Trophoblast cell (in vitro differentiated cells and primary cell): ENCODE data around the gene FCHSD2.
"Not testable (repeated sequence)": the region's sequence is repeated elsewhere in the genome, so short reads cannot be mapped to it uniquely, and the experiment has no call there.

ENCODE experiments used
- DNase-seq, 2 donors: peaks; one replicate each; pipeline ENCODE4 v3.0.0-alpha.2; 2016
- H2AFZ ChIP-seq: 2 replicates; pipeline ENCODE4 v1.6.1; 2013; ENCODE audit warnings: low read length, moderate library complexity, mild to moderate bottlenecking; ENCODE audit not compliant: insufficient read depth, poor library complexity
- H2AK5ac ChIP-seq: 2 replicates; pipeline ENCODE4 v1.6.1; 2013; ENCODE audit warnings: mild to moderate bottlenecking, low read length
- H2BK120ac ChIP-seq: 2 replicates; pipeline ENCODE4 v1.6.1; 2013; ENCODE audit warnings: low read length, mild to moderate bottlenecking, moderate library complexity; ENCODE audit not compliant: insufficient read depth, poor library complexity
- H2BK12ac ChIP-seq: 2 replicates; pipeline ENCODE4 v1.6.1; 2013; ENCODE audit warnings: mild to moderate bottlenecking, low read length, moderate library complexity
- H2BK5ac ChIP-seq: 2 replicates; pipeline ENCODE4 v1.6.1; 2013; ENCODE audit warnings: low read length, low read depth, moderate library complexity, mild to moderate bottlenecking; ENCODE audit not compliant: poor library complexity
- H3K14ac ChIP-seq: 2 replicates; pipeline ENCODE4 v1.6.1; 2013; ENCODE audit warnings: mild to moderate bottlenecking, low read length
- H3K18ac ChIP-seq: 2 replicates; pipeline ENCODE4 v1.6.1; 2013; ENCODE audit warnings: mild to moderate bottlenecking, low read length
- H3K23ac ChIP-seq: 2 replicates; pipeline ENCODE4 v1.6.1; 2013; ENCODE audit warnings: low read length
- H3K27ac ChIP-seq: 2 replicates; pipeline ENCODE4 v1.5.1; 2013; ENCODE audit warnings: low read depth, mild to moderate bottlenecking, inconsistent platforms, low read length, moderate library complexity
- H3K27me3 ChIP-seq: 2 replicates; pipeline ENCODE4 v1.6.1; 2013; ENCODE audit warnings: inconsistent platforms, mild to moderate bottlenecking, low read length, moderate library complexity; ENCODE audit not compliant: insufficient read depth
- H3K36me3 ChIP-seq, 2 experiments: 1 replicate in 1 of 2; 2 replicates in 1 of 2; pipeline ENCODE4 v1.6.1; 2013; ENCODE audit warnings: low read length in 2 of 2, mild to moderate bottlenecking in 2 of 2, moderate library complexity in 1 of 2; ENCODE audit not compliant: insufficient read depth in 2 of 2, control insufficient read depth in 1 of 2
- H3K4ac ChIP-seq: 2 replicates; pipeline ENCODE4 v1.6.1; 2013; ENCODE audit warnings: low read depth, mild to moderate bottlenecking, low read length, moderate library complexity
- H3K4me1 ChIP-seq, 2 experiments: 1 replicate in 1 of 2; 2 replicates in 1 of 2; pipeline ENCODE4 v1.6.1; 2013; ENCODE audit warnings: low read length in 2 of 2, mild to moderate bottlenecking in 2 of 2, moderate library complexity in 1 of 2; ENCODE audit not compliant: insufficient read depth in 2 of 2, control insufficient read depth in 1 of 2
- H3K4me2 ChIP-seq: 2 replicates; pipeline ENCODE4 v1.6.1; 2013; ENCODE audit warnings: inconsistent platforms, mild to moderate bottlenecking, low read length, moderate library complexity
- H3K4me3 ChIP-seq: 2 replicates; pipeline ENCODE4 v1.5.1; 2013; ENCODE audit warnings: mild to moderate bottlenecking, low read depth, low read length, inconsistent platforms
- H3K79me1 ChIP-seq: one replicate; pipeline ENCODE4 v1.6.1; 2013; ENCODE audit warnings: low read length
- H3K79me2 ChIP-seq: 2 replicates; pipeline ENCODE4 v1.6.1; 2013; ENCODE audit warnings: low read length, mild to moderate bottlenecking; ENCODE audit not compliant: control insufficient read depth, insufficient read depth, poor library complexity
- H3K9ac ChIP-seq: 2 replicates; pipeline ENCODE4 v1.6.1; 2013; ENCODE audit warnings: mild to moderate bottlenecking, low read length
- H3K9me3 ChIP-seq: 2 replicates; pipeline ENCODE4 v1.6.1; 2013; ENCODE audit warnings: low read depth, mild to moderate bottlenecking, control low read depth, inconsistent platforms, low read length; ENCODE audit not compliant: insufficient read depth
- H4K12ac ChIP-seq: 2 replicates; pipeline ENCODE4 v1.6.1; 2013; ENCODE audit warnings: low read depth, mild to moderate bottlenecking, low read length, moderate library complexity
- H4K8ac ChIP-seq: 2 replicates; pipeline ENCODE4 v1.6.1; 2013; ENCODE audit warnings: low read depth, mild to moderate bottlenecking, low read length, moderate library complexity
- H4K91ac ChIP-seq: one replicate; pipeline ENCODE4 v1.6.1; 2013; ENCODE audit warnings: low read depth, mild to moderate bottlenecking, low read length, moderate library complexity
- WGBS: extraction: QIAGEN DNeasy Blood & Tissue Kit; methylation state at CpG from one replicate; pipeline ENCODE4 v1.1.7; 2013; ENCODE audit warnings: missing lambda C conversion rate; ENCODE audit not compliant: insufficient read length, insufficient coverage; ENCODE audit errors: extremely low coverage; 5-methylcytosine and 5-hydroxymethylcytosine counted together

The FCHSD2 gene

GRCh38 chr11:72807021-72807693 lies 335.0 kb downstream of the FCHSD2 start:
- H3K9ac ChIP-seq: no peak overlapping the region
- H2BK5ac ChIP-seq: no peak overlapping the region
- H3K79me1 ChIP-seq: no peaks in the 10 kb centered on the region
- no peak overlapping the region for H3K14ac ChIP-seq
- H3K4me1 ChIP-seq: no peaks in the 10 kb centered on the region
- H4K8ac ChIP-seq: no peak overlapping the region
- no peak overlapping the region for H3K23ac ChIP-seq
- H3K18ac ChIP-seq: no peak overlapping the region
- H3K4me3 ChIP-seq: no peak overlapping the region
- H3K36me3 ChIP-seq: no peaks in the 10 kb centered on the region
- no peak overlapping the region for H2BK12ac ChIP-seq
- H4K91ac ChIP-seq: no peak overlapping the region
- no peaks in the 10 kb centered on the region for H3K9me3 ChIP-seq
- no peak overlapping the region for H2AFZ ChIP-seq
- no peak for DNase-seq
- H3K4me2 ChIP-seq: no peak overlapping the region
- no peak overlapping the region for H3K27ac ChIP-seq
- WGBS: no CpG with 5 or more reads among the region's 5 CpGs
- no peaks in the 10 kb centered on the region for H3K27me3 ChIP-seq
- no peak overlapping the region for H4K12ac ChIP-seq
- no peak overlapping the region for H2AK5ac ChIP-seq
- no peak overlapping the region for H2BK120ac ChIP-seq
- no peak overlapping the region for H3K4ac ChIP-seq
- H3K79me2 ChIP-seq: no peaks in the 10 kb centered on the region

GRCh38 chr11:72806378-72806777 lies 335.7 kb downstream of the FCHSD2 start:
- WGBS: no CpG with 5 or more reads among the region's 1 CpG
- not testable (repeated sequence) for H2AFZ ChIP-seq, H2BK12ac ChIP-seq, H3K14ac ChIP-seq, H4K91ac ChIP-seq, H2BK120ac ChIP-seq, H3K79me1 ChIP-seq, H3K4me3 ChIP-seq, H2AK5ac ChIP-seq, H3K9ac ChIP-seq, H4K12ac ChIP-seq, DNase-seq, H3K9me3 ChIP-seq, H3K4ac ChIP-seq, H3K27ac ChIP-seq, H3K27me3 ChIP-seq, H3K4me2 ChIP-seq, H3K18ac ChIP-seq, H3K4me1 ChIP-seq, H2BK5ac ChIP-seq, H3K36me3 ChIP-seq, H3K23ac ChIP-seq, H4K8ac ChIP-seq, H3K79me2 ChIP-seq

- Histone ChIP-seq H3K18ac (no peak overlapping the region), H2BK120ac (no peak overlapping the region), H3K23ac (no peak overlapping the region), H3K36me3 (no peaks in the 10 kb centered on the region), H4K12ac (no peak overlapping the region), H2AFZ (no peak overlapping the region), H3K4ac (no peak overlapping the region), H2BK12ac (no peak overlapping the region), H3K4me2 (no peak overlapping the region), H3K79me2 (no peaks in the 10 kb centered on the region), H3K4me1 (no peaks in the 10 kb centered on the region), H3K27ac (no peak overlapping the region), H3K27me3 (no peaks in the 10 kb centered on the region), H3K14ac (no peak overlapping the region), H3K79me1 (no peaks in the 10 kb centered on the region), H3K9me3 (no peaks in the 10 kb centered on the region), H4K91ac (no peak overlapping the region), H4K8ac (no peak overlapping the region), H3K9ac (no peak overlapping the region), H3K4me3 (no peak overlapping the region), H2AK5ac (no peak overlapping the region), H2BK5ac (no peak overlapping the region)
- DNase-seq: no peak
- no CpG with 5 or more reads among the region's 6 CpGs for WGBS
Measured at GRCh38 chr11:72805216-72805615, 336.9 kb downstream of the FCHSD2 start.

- Histone ChIP-seq H3K27me3 (no peaks in the 10 kb centered on the region), H3K4me2 (no peak overlapping the region), H2BK12ac (no peak overlapping the region), H3K9me3 (no peaks in the 10 kb centered on the region), H2BK120ac (no peak overlapping the region), H2BK5ac (no peak overlapping the region), H3K14ac (no peak overlapping the region), H3K4me1 (no peaks in the 10 kb centered on the region), H3K4me3 (no peak overlapping the region), H2AK5ac (no peak overlapping the region), H3K23ac (no peak overlapping the region), H3K18ac (no peak overlapping the region), H2AFZ (no peak overlapping the region), H3K27ac (no peak overlapping the region), H3K79me2 (no peaks in the 10 kb centered on the region), H4K12ac (no peak overlapping the region), H3K79me1 (no peaks in the 10 kb centered on the region), H3K9ac (no peak overlapping the region), H3K4ac (no peak overlapping the region), H4K8ac (no peak overlapping the region), H3K36me3 (no peaks in the 10 kb centered on the region), H4K91ac (no peak overlapping the region)
- no peak for DNase-seq
- WGBS: no CpG with 5 or more reads among the region's 6 CpGs
Measured at GRCh38 chr11:72802822-72803221, 339.3 kb downstream of the FCHSD2 start.
